GM21515 (cell line): ENCODE measurements around the gene MPRIP.

Experiments
- ATAC-seq: cut with Tn5 transposase; IDR thresholded peaks from one replicate; pipeline ENCODE4 v1.9.1; 2021; ENCODE audit not compliant: unreplicated experiment

Gene MPRIP

GRCh38 chr17:17051380-17051779, 9.1 kb downstream of the MPRIP start:
- ATAC-seq = no peak

- ATAC-seq = no peak
Observed at GRCh38 chr17:17051791-17052461, 9.7 kb downstream of the MPRIP start.

GRCh38 chr17:17052462-17053221, 10.4 kb downstream of the MPRIP start:
- ATAC-seq = no peak

GRCh38 chr17:17053446-17054379, 11.5 kb downstream of the MPRIP start:
- ATAC-seq = no peak

GRCh38 chr17:17054636-17055035, 12.4 kb downstream of the MPRIP start:
- ATAC-seq = no peak

GRCh38 chr17:17055286-17056155, 13.3 kb downstream of the MPRIP start:
- ATAC-seq = no peak

GRCh38 chr17:17056156-17056539, 13.9 kb downstream of the MPRIP start:
- ATAC-seq = no peak

- ATAC-seq = no peak
Observed at GRCh38 chr17:17057057-17057551, 14.8 kb downstream of the MPRIP start.

GRCh38 chr17:17058304-17058703, 16.0 kb downstream of the MPRIP start:
- no peak for ATAC-seq

- ATAC-seq = no peak
Observed at GRCh38 chr17:17059301-17059890, 17.1 kb downstream of the MPRIP start.

GRCh38 chr17:17060001-17060922, 18.0 kb downstream of the MPRIP start:
- no peak for ATAC-seq

GRCh38 chr17:17060930-17061329, 18.7 kb downstream of the MPRIP start:
- no peak for ATAC-seq

GRCh38 chr17:17061516-17061915, 19.3 kb downstream of the MPRIP start:
- ATAC-seq = no peak

GRCh38 chr17:17062356-17062755, 20.1 kb downstream of the MPRIP start:
- no peak for ATAC-seq

GRCh38 chr17:17062866-17063265, 20.6 kb downstream of the MPRIP start:
- no peak for ATAC-seq

GRCh38 chr17:17063546-17064122, 21.4 kb downstream of the MPRIP start:
- ATAC-seq = no peak

GRCh38 chr17:17064322-17064721, 22.1 kb downstream of the MPRIP start:
- no peak for ATAC-seq

GRCh38 chr17:17066021-17066420, 23.8 kb downstream of the MPRIP start:
- no peak for ATAC-seq

GRCh38 chr17:17067257-17067656, 25.0 kb downstream of the MPRIP start:
- ATAC-seq = no peak
